OCI-LY3 (cell line): ENCODE results near the gene LRP1B.

Source experiments
- H2AFZ ChIP-seq: fragments of 200-600, 300-600 bp; shearing (Covaris generic); 2 replicates; pipeline ENCODE4 v1.6.0; 2014; ENCODE audit warnings: antibody characterized with exemption, low read depth, low read length
- H3K27ac ChIP-seq: fragments of 200-600, 300-600 bp; sonication (generic); 2 replicates; pipeline ENCODE4 v1.5.1; 2014; ENCODE audit warnings: mild to moderate bottlenecking, low read length, moderate library complexity, mixed read lengths
- H3K27me3 ChIP-seq: fragments of 200-600, 300-600 bp; sonication (generic); 2 replicates; pipeline ENCODE4 v1.6.1; 2014; ENCODE audit warnings: low read depth, low read length, mixed read lengths
- H3K36me3 ChIP-seq: fragments of 200-600, 300-600 bp; sonication (generic); replicated peaks from 2 replicates; pipeline ENCODE3; 2014; ENCODE audit warnings: low read depth, low read length, mixed read lengths
- H3K4me1 ChIP-seq: fragments of 300-600, 200-600 bp; sonication (generic); 2 replicates; pipeline ENCODE4 v1.6.1; 2014; ENCODE audit warnings: low read length, mixed read lengths
- H3K4me2 ChIP-seq: fragments of 200-600, 300-600 bp; sonication (generic); 2 replicates; pipeline ENCODE4 v1.6.1; 2014; ENCODE audit warnings: low read length, mixed read lengths
- H3K4me3 ChIP-seq: fragments of 300-600, 200-600 bp; sonication (generic); 2 replicates; pipeline ENCODE4 v1.5.1; 2014; ENCODE audit warnings: antibody characterized with exemption, mild to moderate bottlenecking, low read length, moderate library complexity
- H3K79me2 ChIP-seq: fragments of 300-600, 200-600 bp; shearing (Covaris generic); 2 replicates; pipeline ENCODE4 v1.6.1; 2014; ENCODE audit warnings: mild to moderate bottlenecking, low read length, mixed read lengths
- H3K9ac ChIP-seq: fragments of 300-600, 200-600 bp; shearing (Covaris generic); 2 replicates; pipeline ENCODE4 v1.6.0; 2014; ENCODE audit warnings: mild to moderate bottlenecking, low read length, moderate library complexity
- H3K9me3 ChIP-seq: fragments of 200-600, 300-600 bp; shearing (Covaris generic); 2 replicates; pipeline ENCODE4 v1.6.1; 2014; ENCODE audit warnings: low read length, mixed read lengths; ENCODE audit not compliant: insufficient read depth
- H4K20me1 ChIP-seq: fragments of 200-600, 300-600 bp; sonication (generic); 2 replicates; pipeline ENCODE4 v1.6.1; 2016; ENCODE audit warnings: low read length, mixed read lengths; ENCODE audit not compliant: insufficient read depth
- CTCF ChIP-seq: fragments of 200-600, 300-600 bp; sonication (generic); IDR thresholded peaks from 2 replicates; pipeline ENCODE4 v1.5.1; 2014; ENCODE audit warnings: antibody characterized with exemption, low read length, low read depth
- EZH2phosphoT487 ChIP-seq: fragments of 200-600 bp; shearing (Covaris generic); IDR thresholded peaks from 2 replicates; pipeline ENCODE4 v1.6.1; 2018; ENCODE audit warnings: antibody characterized with exemption, mixed run types, low read depth

LRP1B gene

DNA sequence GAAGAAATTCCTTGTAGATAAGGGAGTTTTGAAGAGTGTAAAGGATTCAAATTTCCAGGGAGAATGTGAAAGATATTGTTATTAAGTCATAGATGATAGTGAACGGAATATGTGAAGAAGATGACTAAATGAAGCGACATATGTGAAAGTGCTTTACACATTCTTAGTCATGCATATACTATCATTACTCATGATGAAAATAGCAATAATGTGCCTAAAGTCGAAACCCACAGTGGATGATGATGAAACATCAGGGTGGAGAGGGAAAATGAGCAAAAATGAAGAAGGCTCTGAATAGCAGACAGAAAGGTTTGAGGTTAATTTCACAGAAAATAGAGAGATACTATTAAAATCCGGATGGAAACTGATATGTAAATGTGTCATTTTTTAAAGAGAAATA lies 1237.1 kb downstream of the LRP1B start:
- Histone ChIP-seq H3K36me3 (no peaks in the 10 kb centered on the region), H3K9me3 (no peaks in the 10 kb centered on the region), H3K4me1 (peaks cover 11% of the 10 kb centered on the region), H3K4me3 (no peak overlapping the region), H3K9ac (no peak overlapping the region), H2AFZ (no peak overlapping the region), H3K27ac (no peak overlapping the region), H3K79me2 (no peaks in the 10 kb centered on the region), H3K4me2 (no peak overlapping the region), H4K20me1 (no peaks in the 10 kb centered on the region), H3K27me3 (no peaks in the 10 kb centered on the region)
- TF ChIP-seq CTCF: no peak
- TF ChIP-seq EZH2phosphoT487: no peak

GRCh38 chr2:140892911-140893637 lies 1237.7 kb downstream of the LRP1B start:
- Histone ChIP-seq H3K9ac (no peak overlapping the region), H4K20me1 (no peaks in the 10 kb centered on the region), H3K27me3 (no peaks in the 10 kb centered on the region), H3K27ac (no peak overlapping the region), H3K4me3 (no peak overlapping the region), H3K79me2 (no peaks in the 10 kb centered on the region), H3K4me1 (peaks cover 11% of the 10 kb centered on the region), H3K9me3 (no peaks in the 10 kb centered on the region), H2AFZ (no peak overlapping the region), H3K36me3 (no peaks in the 10 kb centered on the region), H3K4me2 (no peak overlapping the region)
- TF ChIP-seq CTCF (no peak), EZH2phosphoT487 (no peak)

- Histone ChIP-seq H3K79me2 (no peaks in the 10 kb centered on the region), H3K9ac (no peak overlapping the region), H2AFZ (no peak overlapping the region), H3K27ac (no peak overlapping the region), H3K4me2 (no peak overlapping the region), H4K20me1 (no peaks in the 10 kb centered on the region), H3K27me3 (no peaks in the 10 kb centered on the region), H3K36me3 (no peaks in the 10 kb centered on the region), H3K4me1 (peaks cover 11% of the 10 kb centered on the region), H3K9me3 (no peaks in the 10 kb centered on the region), H3K4me3 (no peak overlapping the region)
- TF ChIP-seq EZH2phosphoT487: no peak
- no peak for TF ChIP-seq CTCF
Observed at GRCh38 chr2:140892436-140892835, 1238.4 kb downstream of the LRP1B start.

- no peaks in the 10 kb centered on the region for H3K36me3 ChIP-seq
- no peak overlapping the region for H3K27ac ChIP-seq
- H3K4me1 ChIP-seq: peaks cover 11% of the 10 kb centered on the region
- H3K27me3 ChIP-seq: no peaks in the 10 kb centered on the region
- no peak overlapping the region for H2AFZ ChIP-seq
- H3K9ac ChIP-seq: no peak overlapping the region
- no peak overlapping the region for H3K4me2 ChIP-seq
- no peaks in the 10 kb centered on the region for H3K9me3 ChIP-seq
- peak; percentile 25 for TF ChIP-seq CTCF
- no peak for TF ChIP-seq EZH2phosphoT487
- no peak overlapping the region for H3K4me3 ChIP-seq
- H4K20me1 ChIP-seq: no peaks in the 10 kb centered on the region
- H3K79me2 ChIP-seq: no peaks in the 10 kb centered on the region
Observed at GRCh38 chr2:140891614-140892212, 1239.1 kb downstream of the LRP1B start.
